Loucy (cell line): ENCODE results near the gene ADORA1.

Experiments
- H2AFZ ChIP-seq: fragments of 200-600 bp; sonication (generic); 2 replicates; pipeline ENCODE4 v1.6.0; 2016; ENCODE audit warnings: antibody characterized with exemption, mild to moderate bottlenecking, low read length, moderate library complexity
- H3F3A ChIP-seq: fragments of 200-600 bp; 2 replicates; pipeline ENCODE4 v1.6.0; 2016; ENCODE audit warnings: antibody characterized with exemption, low read depth, mild to moderate bottlenecking
- H3K27me3 ChIP-seq: fragments of 200-600 bp; sonication (generic); 2 replicates; pipeline ENCODE4 v1.6.1; 2014; ENCODE audit warnings: low read length, mild to moderate bottlenecking; ENCODE audit not compliant: insufficient read depth, poor library complexity, severe bottlenecking
- H3K36me3 ChIP-seq: fragments of 200-600 bp; sonication (generic); 2 replicates; pipeline ENCODE4 v1.6.1; 2016; ENCODE audit warnings: low read length; ENCODE audit not compliant: insufficient read depth
- H3K4me1 ChIP-seq: fragments of 200-600 bp; sonication (generic); 2 replicates; pipeline ENCODE4 v1.5.1; 2014; ENCODE audit warnings: low read length, mild to moderate bottlenecking; ENCODE audit not compliant: insufficient read depth, poor library complexity, severe bottlenecking
- H3K4me2 ChIP-seq: fragments of 200-600 bp; sonication (generic); 2 replicates; pipeline ENCODE4 v1.6.0; 2014; ENCODE audit warnings: antibody characterized with exemption, low read length, low read depth, mild to moderate bottlenecking; ENCODE audit not compliant: poor library complexity, severe bottlenecking
- H3K4me3 ChIP-seq: fragments of 200-600 bp; sonication (generic); 2 replicates; pipeline ENCODE4 v1.5.1; 2014; ENCODE audit warnings: low read length, mild to moderate bottlenecking, mixed read lengths; ENCODE audit not compliant: poor library complexity, severe bottlenecking
- H3K79me2 ChIP-seq: fragments of 200-600 bp; sonication (generic); 2 replicates; pipeline ENCODE4 v1.6.1; 2014; ENCODE audit warnings: low read length; ENCODE audit not compliant: insufficient read depth
- H3K9ac ChIP-seq: fragments of 200-600 bp; sonication (generic); 2 replicates; pipeline ENCODE4 v1.6.0; 2014; ENCODE audit warnings: mild to moderate bottlenecking, low read depth, low read length, moderate library complexity; ENCODE audit not compliant: poor library complexity, severe bottlenecking
- H3K9me2 ChIP-seq: fragments of 200-600 bp; sonication (generic); replicated peaks from 2 replicates; pipeline ENCODE4 v1.6.1; 2016; ENCODE audit warnings: low read depth, low read length, mixed read lengths
- H3K9me3 ChIP-seq: fragments of 200-600 bp; sonication (generic); 2 replicates; pipeline ENCODE4 v1.6.1; 2014; ENCODE audit warnings: mild to moderate bottlenecking, antibody characterized with exemption, low read length, low read depth; ENCODE audit not compliant: insufficient read depth
- H4K20me1 ChIP-seq: fragments of 200-600 bp; sonication (generic); 2 replicates; pipeline ENCODE4 v1.6.0; 2014; ENCODE audit warnings: antibody characterized with exemption, low read length, mild to moderate bottlenecking; ENCODE audit not compliant: insufficient read depth, poor library complexity, severe bottlenecking
- EZH2phosphoT487 ChIP-seq: fragments of 200-600 bp; IDR thresholded peaks from 2 replicates; pipeline ENCODE4 v1.6.1; 2018; ENCODE audit warnings: antibody characterized with exemption, mild to moderate bottlenecking, moderate library complexity, borderline replicate concordance
- TF ChIP-seq, protein P1 (sequence below): fragments of 200-600 bp; sonication (generic); conservative IDR thresholded peaks from 2 replicates; pipeline ENCODE4 v1.5.1; 2014; ENCODE audit warnings: mild to moderate bottlenecking, antibody characterized with exemption, low read length

ADORA1 gene

GRCh38 chr1:203183828-203184227 is 56.3 kb downstream of the ADORA1 start:
- H3F3A ChIP-seq, result no peaks in the 10 kb centered on the region
- H4K20me1 ChIP-seq, result no peaks in the 10 kb centered on the region
- no peak overlapping the region for H2AFZ ChIP-seq
- no peak overlapping the region for H3K4me3 ChIP-seq
- no peaks in the 10 kb centered on the region for H3K4me1 ChIP-seq
- no peaks in the 10 kb centered on the region for H3K27me3 ChIP-seq
- H3K9ac ChIP-seq, result no peak overlapping the region
- H3K4me2 ChIP-seq, result no peak overlapping the region
- no peaks in the 10 kb centered on the region for H3K36me3 ChIP-seq
- no peaks in the 10 kb centered on the region for H3K9me3 ChIP-seq
- no peaks in the 10 kb centered on the region for H3K79me2 ChIP-seq
- H3K9me2 ChIP-seq, result no peaks in the 10 kb centered on the region
- TF ChIP-seq, protein P1, sequence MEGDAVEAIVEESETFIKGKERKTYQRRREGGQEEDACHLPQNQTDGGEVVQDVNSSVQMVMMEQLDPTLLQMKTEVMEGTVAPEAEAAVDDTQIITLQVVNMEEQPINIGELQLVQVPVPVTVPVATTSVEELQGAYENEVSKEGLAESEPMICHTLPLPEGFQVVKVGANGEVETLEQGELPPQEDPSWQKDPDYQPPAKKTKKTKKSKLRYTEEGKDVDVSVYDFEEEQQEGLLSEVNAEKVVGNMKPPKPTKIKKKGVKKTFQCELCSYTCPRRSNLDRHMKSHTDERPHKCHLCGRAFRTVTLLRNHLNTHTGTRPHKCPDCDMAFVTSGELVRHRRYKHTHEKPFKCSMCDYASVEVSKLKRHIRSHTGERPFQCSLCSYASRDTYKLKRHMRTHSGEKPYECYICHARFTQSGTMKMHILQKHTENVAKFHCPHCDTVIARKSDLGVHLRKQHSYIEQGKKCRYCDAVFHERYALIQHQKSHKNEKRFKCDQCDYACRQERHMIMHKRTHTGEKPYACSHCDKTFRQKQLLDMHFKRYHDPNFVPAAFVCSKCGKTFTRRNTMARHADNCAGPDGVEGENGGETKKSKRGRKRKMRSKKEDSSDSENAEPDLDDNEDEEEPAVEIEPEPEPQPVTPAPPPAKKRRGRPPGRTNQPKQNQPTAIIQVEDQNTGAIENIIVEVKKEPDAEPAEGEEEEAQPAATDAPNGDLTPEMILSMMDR, result no peak
- no peak for TF ChIP-seq EZH2phosphoT487

- TF ChIP-seq, protein P1, result no peak
- TF ChIP-seq EZH2phosphoT487, result no peak
- Histone ChIP-seq H2AFZ (no peak overlapping the region), H3K79me2 (no peaks in the 10 kb centered on the region), H3K4me2 (no peak overlapping the region), H3K9me3 (no peaks in the 10 kb centered on the region), H3K36me3 (no peaks in the 10 kb centered on the region), H3K9me2 (no peaks in the 10 kb centered on the region), H4K20me1 (no peaks in the 10 kb centered on the region), H3F3A (no peaks in the 10 kb centered on the region), H3K4me1 (no peaks in the 10 kb centered on the region), H3K4me3 (no peak overlapping the region), H3K9ac (no peak overlapping the region), H3K27me3 (no peaks in the 10 kb centered on the region)
These were observed 56.9 kb downstream of the ADORA1 start for GRCh38 chr1:203184467-203184866.

- Histone ChIP-seq H3K9me3 (no peaks in the 10 kb centered on the region), H3K9ac (no peak overlapping the region), H4K20me1 (no peaks in the 10 kb centered on the region), H3K9me2 (no peaks in the 10 kb centered on the region), H3K4me3 (no peak overlapping the region), H3K4me2 (no peak overlapping the region), H2AFZ (no peak overlapping the region), H3K36me3 (no peaks in the 10 kb centered on the region), H3K27me3 (no peaks in the 10 kb centered on the region), H3K4me1 (no peaks in the 10 kb centered on the region), H3F3A (no peaks in the 10 kb centered on the region), H3K79me2 (no peaks in the 10 kb centered on the region)
- TF ChIP-seq, protein P1, result no peak
- no peak for TF ChIP-seq EZH2phosphoT487
These were observed 57.5 kb downstream of the ADORA1 start for GRCh38 chr1:203185061-203185461.
